Sigmoid colon (tissue), 7 donors: ENCODE measurements around the gene KLK10. TPM values are rescaled to one million over a fixed set of nuclear protein-coding genes. Genes with fewer than 3 reads are reported as not detected.
"Not testable (repeated sequence)": the region's sequence is repeated elsewhere in the genome, so short reads cannot be mapped to it uniquely, and the experiment has no call there.

Source experiments
- DNase-seq: peaks from one replicate; pipeline ENCODE4 v3.0.0-alpha.2; 2019
- H3K27ac ChIP-seq, 4 donors: fragments of 200-600 bp; sonication (generic); one replicate each; pipeline ENCODE4 v1.5.1; 2016 to 2019; ENCODE audit warnings: mild to moderate bottlenecking in 1 of 4
- H3K27me3 ChIP-seq, 3 donors: fragments of 200-600 bp; sonication (generic); one replicate each; pipeline ENCODE4 v1.5.1; 2019; ENCODE audit warnings: mild to moderate bottlenecking in 1 of 3
- H3K36me3 ChIP-seq, 4 donors: fragments of 200-600 bp; sonication (generic); one replicate each; pipeline ENCODE4 v1.5.1; 2016 to 2019
- H3K4me1 ChIP-seq, 4 donors: fragments of 200-600 bp; sonication (generic); one replicate each; pipeline ENCODE4 v1.5.1; 2017 to 2019
- H3K4me3 ChIP-seq, 4 donors: fragments of 200-600 bp; sonication (generic); one replicate each; pipeline ENCODE4 v1.5.1; 2017 to 2019; ENCODE audit warnings: mild to moderate bottlenecking in 2 of 4, moderate library complexity in 1 of 4
- H3K9me3 ChIP-seq, 4 donors: fragments of 200-600 bp in 3 of 4; sonication (generic) in 3 of 4; one replicate each; pipeline versions ENCODE4 v1.5.1 to v1.6.1; 2013 to 2019
- CTCF ChIP-seq, 4 experiments: fragments of 450-650 bp in 3 of 4; fragments of 200-600 bp in 1 of 4; IDR thresholded peaks; one replicate each; pipeline ENCODE4 v1.5.1; 2016 to 2019; ENCODE audit warnings: antibody characterized with exemption in 4 of 4, mild to moderate bottlenecking in 3 of 4, moderate library complexity in 2 of 4
- EP300 ChIP-seq, 4 donors: sonication (generic); formaldehyde crosslinking; IDR thresholded peaks; one replicate each; pipeline ENCODE4 v1.6.1; 2017; ENCODE audit warnings: antibody characterized with exemption in 4 of 4
- POLR2A ChIP-seq, 2 donors: fragments of 450-650 bp; IDR thresholded peaks; one replicate each; pipeline ENCODE4 v1.6.1; 2016; ENCODE audit warnings: antibody characterized with exemption in 2 of 2, mild to moderate bottlenecking in 2 of 2, moderate library complexity in 2 of 2
- POLR2AphosphoS5 ChIP-seq, 4 donors: sonication (generic); formaldehyde crosslinking; IDR thresholded peaks; one replicate each; pipeline ENCODE4 v1.6.1; 2017; ENCODE audit warnings: antibody characterized with exemption in 4 of 4
- WGBS, 2 donors: extraction: QIAGEN DNeasy Blood & Tissue Kit; methylation state at CpG; one replicate each; pipeline ENCODE4 v1.1.7; 2013; 5-methylcytosine and 5-hydroxymethylcytosine counted together
- intact Hi-C: fragments of 100-400 bp; cut with DNase I; formaldehyde crosslinking; loops from one replicate; pipeline ENCODE4 v1.15.1; 2023
- polyA plus RNA-seq, 3 donors: library from polyadenylated mRNA; stranded (reverse); fragments of 200-250 nt; gene quantifications; one replicate each; pipeline ENCODE4 v1.2.3, GENCODE V29; 2013
- total RNA-seq, 4 donors: library from RNA; depleted of rRNA; stranded (reverse); fragments of >200 nt; gene quantifications; one replicate each; pipeline ENCODE4 v1.1.0, GENCODE V29; 2016
- donor health status: healthy with polysubstance abuse.
- donor health status: Bipolar disorder and iron deficiency.
- donor health status: healthy.

Gene KLK10
- total and polyA plus RNA-seq, 7 donors, result 0.60 to 2.5 (median 0.69) TPM; not detected in 2

GRCh38 chr19:50994129-50994528 is 25.4 kb downstream of the KLK10 start:
- Histone ChIP-seq H3K4me3 (no peak overlapping the region), H3K27ac (no peak overlapping the region), H3K4me1 (no peaks in the 10 kb centered on the region), H3K9me3 (no peaks in the 10 kb centered on the region), H3K27me3 (peaks cover 0 to 10% (median 2%) of the 10 kb centered on the region in 3 donors), H3K36me3 (no peaks in the 10 kb centered on the region)
- intact Hi-C loops, result no loop called here
- TF ChIP-seq POLR2A (IDR thresholded peaks at IDR 0.05), result no peak
- no peak for TF ChIP-seq POLR2AphosphoS5 (IDR thresholded peaks at IDR 0.05)
- TF ChIP-seq CTCF (IDR thresholded peaks at IDR 0.05), result no peak
- no peak for TF ChIP-seq EP300 (IDR thresholded peaks at IDR 0.05)
- WGBS, 2 donors, result 66 to 81% methylated on average over 2 of the region's 2 CpGs
- peak; percentile 7 for DNase-seq

DNA sequence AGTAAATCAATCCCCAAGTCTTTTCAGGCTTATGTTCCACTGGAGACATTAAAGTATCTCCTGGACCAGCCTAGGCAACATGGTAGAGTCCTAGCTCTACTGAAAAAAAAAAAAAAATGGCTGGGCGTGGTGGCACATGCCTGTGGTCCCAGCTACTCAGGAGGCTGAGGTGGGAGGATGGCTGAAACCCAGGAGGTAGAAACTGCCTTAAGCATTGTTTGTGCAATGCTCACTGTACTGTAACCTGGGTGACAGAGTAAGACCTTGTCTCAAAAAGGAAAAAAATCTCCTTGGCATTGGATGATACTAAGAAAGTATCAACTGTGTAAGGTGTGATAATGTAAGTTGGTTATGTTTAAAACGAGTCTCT is 26.9 kb downstream of the KLK10 start:
- no peak for TF ChIP-seq CTCF (IDR thresholded peaks at IDR 0.05)
- no peak for TF ChIP-seq EP300 (IDR thresholded peaks at IDR 0.05)
- TF ChIP-seq POLR2AphosphoS5 (IDR thresholded peaks at IDR 0.05), result no peak
- TF ChIP-seq POLR2A (IDR thresholded peaks at IDR 0.05), result no peak
- Histone ChIP-seq H3K27ac (no peak overlapping the region), H3K9me3 (no peaks in the 10 kb centered on the region), H3K36me3 (no peaks in the 10 kb centered on the region), H3K27me3 (no peaks in the 10 kb centered on the region), H3K4me1 (no peaks in the 10 kb centered on the region), H3K4me3 (no peak overlapping the region)
- 52 to 75% methylated on average over 2 of the region's 2 CpGs for WGBS, 2 donors
- intact Hi-C loops, result no loop called here
- DNase-seq, result peak; percentile 2

- H3K9me3 ChIP-seq, H3K27ac ChIP-seq, H3K36me3 ChIP-seq, intact Hi-C loops, H3K4me3 ChIP-seq, H3K4me1 ChIP-seq: not testable (repeated sequence)
- H3K27me3 ChIP-seq, result peaks cover 5 to 33% (median 7%) of the 10 kb centered on the region in 3 donors
- DNase-seq, result peak; percentile 28
- 85 to 87% methylated on average over 14 of the region's 14 CpGs for WGBS, 2 donors
These were observed 35.1 kb downstream of the KLK10 start for GRCh38 chr19:50984416-50984815.

DNA sequence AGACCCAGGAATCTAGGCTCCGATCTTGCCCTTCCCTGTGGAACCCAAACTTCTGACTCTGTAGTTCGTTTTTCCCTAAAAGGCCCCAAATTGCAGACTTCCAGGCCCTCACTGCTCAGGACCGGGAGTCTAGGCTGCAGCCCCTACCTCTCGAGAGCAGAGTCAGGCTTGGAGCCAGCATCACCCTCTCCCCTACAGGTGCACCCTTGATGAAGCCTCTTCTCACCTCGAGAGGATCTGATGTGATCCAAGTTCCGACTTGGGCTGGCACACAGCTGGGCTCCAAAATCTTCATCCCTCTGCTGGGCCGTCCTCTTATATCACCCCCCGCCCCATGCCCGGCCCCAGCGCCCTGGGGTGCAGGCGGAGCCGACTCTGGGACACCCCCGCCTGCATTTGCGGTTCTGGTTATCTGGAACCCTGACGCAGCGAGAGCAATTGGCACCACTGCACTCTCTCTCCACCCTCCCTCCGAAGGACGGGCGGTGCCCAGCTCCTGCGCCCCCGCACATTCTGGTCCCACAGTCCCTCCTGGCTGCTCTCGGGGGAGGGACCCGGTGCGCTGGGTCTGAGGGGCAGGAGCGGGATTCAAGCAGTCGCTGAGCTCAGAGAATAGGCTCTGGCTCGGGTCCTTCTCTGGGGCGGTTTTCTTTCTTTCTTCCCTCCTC is 35.8 kb downstream of the KLK10 start, which contains the start of gene KLK7:
Gene KLK7 (minus strand): TSS at position 293 of the 668 bp plus-strand sequence. CDS start 1,518 bp downstream, outside the sequence.
- no peak within 1 kb of the TSS for H3K27ac ChIP-seq
- H3K36me3 ChIP-seq, result no peaks in the 10 kb centered on the region
- peaks cover 5 to 34% (median 7%) of the 10 kb centered on the region in 3 donors for H3K27me3 ChIP-seq
- TF ChIP-seq EP300 (IDR thresholded peaks at IDR 0.05) (no peak), CTCF (IDR thresholded peaks at IDR 0.05) (no peak), POLR2A (IDR thresholded peaks at IDR 0.05) (no peak), POLR2AphosphoS5 (IDR thresholded peaks at IDR 0.05) (no peak)
- intact Hi-C loops, result no loop called here
- 19 to 34% methylated on average over 28 of the region's 28 CpGs for WGBS, 2 donors
- H3K9me3 ChIP-seq, result no peaks in the 10 kb centered on the region
- DNase-seq, result peak; percentile 34
- H3K4me3 ChIP-seq, result no peak within 1 kb of the TSS
- H3K4me1 ChIP-seq, result no peaks in the 10 kb centered on the region

- peak; percentile 30 for DNase-seq
- WGBS, 2 donors, result 79 to 81% methylated on average over 4 of the region's 4 CpGs
- intact Hi-C loops, result no loop called here
- Histone ChIP-seq H3K36me3 (no peaks in the 10 kb centered on the region), H3K4me1 (no peaks in the 10 kb centered on the region), H3K9me3 (no peaks in the 10 kb centered on the region), H3K27ac (no peak overlapping the region), H3K4me3 (no peak overlapping the region), H3K27me3 (peaks cover 5 to 43% (median 7%) of the 10 kb centered on the region in 3 donors)
- TF ChIP-seq EP300 (IDR thresholded peaks at IDR 0.05) (no peak), POLR2A (IDR thresholded peaks at IDR 0.05) (no peak), CTCF (IDR thresholded peaks at IDR 0.05) (no peak), POLR2AphosphoS5 (IDR thresholded peaks at IDR 0.05) (no peak)
These were observed 37.3 kb downstream of the KLK10 start for GRCh38 chr19:50982186-50982585.
